H1 (cell line): ENCODE results near the gene TRMT44. TPM values are rescaled to one million over a fixed set of nuclear protein-coding genes. Genes with fewer than 3 reads are reported as not detected.

Experiments
- CTCF ChIA-PET: fragments of 300-600 bp; sonication (Branson Sonifier 250); formaldehyde crosslinking; loops from one replicate; lab custom pipeline; 2021; ENCODE audit not compliant: partially characterized antibody; lab: Charles Lee
- POLR2A ChIA-PET: fragments of 300-600 bp; sonication (Branson Sonifier 250); formaldehyde crosslinking; loops from one replicate; lab custom pipeline; 2021; ENCODE audit warnings: inconsistent platforms; ENCODE audit not compliant: partially characterized antibody; lab: Charles Lee
- DNase-seq, 2 experiments: peaks; one replicate each; pipeline versions ENCODE4 v3.0.0 to v3.0.0-alpha.2; 2010 to 2022; ENCODE audit warnings: low spot score in 2 of 2, low read depth in 1 of 2, mixed read lengths in 1 of 2
- FAIRE-seq: peaks from 2 replicates; lab custom pipeline; 2011; peaks lifted over from hg19 to GRCh38; lab: Jason Lieb, UNC
- H2AFZ ChIP-seq: 2 replicates; pipeline ENCODE4 v1.8.1; 2012; ENCODE audit warnings: low read length, inconsistent platforms
- H2AK5ac ChIP-seq: 2 replicates; pipeline ENCODE4 v1.6.1; 2013; ENCODE audit warnings: low read depth, low read length
- H2BK120ac ChIP-seq: replicated peaks from 2 replicates; pipeline ENCODE3; 2013; ENCODE audit warnings: low read depth, low read length, inconsistent platforms
- H2BK12ac ChIP-seq: 2 replicates; pipeline ENCODE4 v1.6.1; 2013; ENCODE audit warnings: low read depth, low read length
- H2BK15ac ChIP-seq: 2 replicates; pipeline ENCODE4 v1.6.1; 2013; ENCODE audit warnings: low read length
- H2BK20ac ChIP-seq: 2 replicates; pipeline ENCODE4 v1.6.1; 2013; ENCODE audit warnings: low read length
- H2BK5ac ChIP-seq: 2 replicates; pipeline ENCODE4 v1.6.1; 2013; ENCODE audit warnings: low read depth, low read length
- H3K14ac ChIP-seq: 2 replicates; pipeline ENCODE4 v1.6.1; 2013; ENCODE audit warnings: inconsistent platforms; ENCODE audit not compliant: insufficient read length
- H3K18ac ChIP-seq: 2 replicates; pipeline ENCODE4 v1.6.1; 2013; ENCODE audit warnings: low read length; ENCODE audit errors: extremely low read depth
- H3K23ac ChIP-seq: 2 replicates; pipeline ENCODE4 v1.6.1; 2013; ENCODE audit warnings: inconsistent platforms; ENCODE audit not compliant: insufficient read length
- H3K23me2 ChIP-seq: 2 replicates; pipeline ENCODE4 v1.6.1; 2013; ENCODE audit warnings: low read depth, low read length
- H3K27ac ChIP-seq: 2 replicates; pipeline ENCODE4 v1.6.1; 2011; ENCODE audit warnings: low read depth, low read length, inconsistent platforms
- H3K27me3 ChIP-seq, 4 experiments: replicated peaks in 1 of 4; 1 replicate in 1 of 4; 2 replicates in 3 of 4; pipeline versions ENCODE4 v1.6.1 to v1.8.1; 2011 to 2013; ENCODE audit warnings: low read length in 3 of 4, mild to moderate bottlenecking in 3 of 4, inconsistent platforms in 2 of 4, mixed read lengths in 2 of 4, moderate library complexity in 1 of 4; ENCODE audit not compliant: control insufficient read depth in 3 of 4, insufficient read depth in 3 of 4; ENCODE audit errors: extremely low read depth in 1 of 4
- H3K36me3 ChIP-seq, 4 experiments: 2 replicates each; pipeline versions ENCODE4 v1.6.1 to v1.8.1; 2011 to 2013; ENCODE audit warnings: mild to moderate bottlenecking in 4 of 4, low read length in 3 of 4, moderate library complexity in 2 of 4, control low read depth in 1 of 4, inconsistent platforms in 1 of 4; ENCODE audit not compliant: insufficient read depth in 4 of 4, control insufficient read depth in 2 of 4
- H3K4ac ChIP-seq: replicated peaks from 2 replicates; pipeline ENCODE3; 2013; ENCODE audit warnings: low read length, low read depth, mixed read lengths, inconsistent platforms; ENCODE audit not compliant: insufficient read length
- H3K4me1 ChIP-seq, 4 experiments: replicated peaks in 1 of 4; 1 replicate in 1 of 4; 2 replicates in 3 of 4; pipeline versions ENCODE4 v1.6.1 to v1.8.1; 2011 to 2013; ENCODE audit warnings: low read length in 3 of 4, inconsistent platforms in 2 of 4, mixed read lengths in 1 of 4; ENCODE audit not compliant: insufficient read depth in 4 of 4, control insufficient read depth in 3 of 4
- H3K4me2 ChIP-seq, 2 experiments: 2 replicates each; pipeline versions ENCODE4 v1.6.1 to v1.8.1; 2011 to 2013; ENCODE audit warnings: low read depth in 2 of 2, low read length in 2 of 2, control low read depth in 1 of 2, inconsistent platforms in 1 of 2, mild to moderate bottlenecking in 1 of 2; ENCODE audit not compliant: insufficient read depth in 1 of 2
- H3K4me3 ChIP-seq, 4 experiments: fragments of 200-600, 300-600 bp in 1 of 4; sonication (generic), shearing (Covaris generic), sonication (Bioruptor Twin) in 1 of 4; 2 replicates each; pipeline versions ENCODE4 v1.5.1 to v1.8.1; 2011 to 2016; ENCODE audit warnings: low read length in 4 of 4, low read depth in 3 of 4, control low read depth in 2 of 4, inconsistent platforms in 2 of 4, mild to moderate bottlenecking in 2 of 4, mixed read lengths in 1 of 4, moderate library complexity in 1 of 4; ENCODE audit not compliant: insufficient read depth in 2 of 4; ENCODE audit errors: extremely low read depth in 1 of 4
- H3K56ac ChIP-seq: replicated peaks from 2 replicates; pipeline ENCODE3; 2013; ENCODE audit warnings: low read depth, mild to moderate bottlenecking, mixed read lengths, low read length, inconsistent platforms; ENCODE audit not compliant: insufficient read length
- H3K79me1 ChIP-seq: 2 replicates; pipeline ENCODE4 v1.6.1; 2013; ENCODE audit warnings: low read depth, low read length, control low read depth
- H3K79me2 ChIP-seq, 2 experiments: 2 replicates each; pipeline versions ENCODE4 v1.6.1 to v1.8.1; 2012 to 2013; ENCODE audit warnings: low read length in 2 of 2, mild to moderate bottlenecking in 2 of 2, inconsistent platforms in 1 of 2; ENCODE audit not compliant: insufficient read depth in 2 of 2, control insufficient read depth in 1 of 2
- H3K9ac ChIP-seq, 4 experiments: replicated peaks in 1 of 4; 1 replicate in 1 of 4; 2 replicates in 3 of 4; pipeline versions ENCODE4 v1.6.1 to v1.8.1; 2011 to 2013; ENCODE audit warnings: low read depth in 3 of 4, low read length in 3 of 4, control low read depth in 2 of 4, mild to moderate bottlenecking in 2 of 4, moderate library complexity in 2 of 4, inconsistent platforms in 1 of 4; ENCODE audit errors: extremely low read depth in 1 of 4
- H3K9me3 ChIP-seq, 2 experiments: 2 replicates each; pipeline versions ENCODE4 v1.6.1 to v1.8.1; 2012 to 2013; ENCODE audit warnings: mild to moderate bottlenecking in 2 of 2, moderate library complexity in 2 of 2, control low read depth in 1 of 2, inconsistent platforms in 1 of 2, low read depth in 1 of 2, low read length in 1 of 2, mixed read lengths in 1 of 2; ENCODE audit not compliant: insufficient read depth in 2 of 2
- H4K20me1 ChIP-seq, 2 experiments: replicated peaks in 1 of 2; 2 replicates each; pipeline versions ENCODE3 to v1.8.1; 2011 to 2013; ENCODE audit warnings: inconsistent platforms in 2 of 2, low read length in 2 of 2, mild to moderate bottlenecking in 1 of 2; ENCODE audit not compliant: insufficient read depth in 2 of 2, control insufficient read depth in 1 of 2
- H4K5ac ChIP-seq: 2 replicates; pipeline ENCODE4 v1.6.1; 2013; ENCODE audit warnings: low read length, low read depth, mixed read lengths, inconsistent platforms; ENCODE audit not compliant: insufficient read length
- H4K8ac ChIP-seq: 2 replicates; pipeline ENCODE4 v1.8.0; 2013; ENCODE audit warnings: mild to moderate bottlenecking, moderate library complexity, low read length, inconsistent platforms; ENCODE audit not compliant: insufficient read depth; ENCODE audit errors: extremely low read depth
- H4K91ac ChIP-seq: replicated peaks from 2 replicates; pipeline ENCODE3; 2013; ENCODE audit warnings: low read length, mixed read lengths, inconsistent platforms; ENCODE audit not compliant: insufficient read length
- ASH2L ChIP-seq: fragments of 200-600, 300-600 bp; sonication (generic); IDR thresholded peaks from one replicate; pipeline ENCODE4 v1.7.1; 2017; ENCODE audit warnings: low read length
- CHD1 ChIP-seq: IDR thresholded peaks from 2 replicates; pipeline ENCODE4 v1.6.1; 2012; ENCODE audit warnings: low read depth, low read length, improper control_type of control experiment
- GTF2F1 ChIP-seq: IDR thresholded peaks from 2 replicates; pipeline ENCODE4 v1.6.1; 2012; ENCODE audit warnings: low read depth, low read length, improper control_type of control experiment, borderline replicate concordance
- KDM4A ChIP-seq: IDR thresholded peaks from one replicate; pipeline ENCODE4 v1.7.1; 2012; ENCODE audit warnings: low read depth, mild to moderate bottlenecking, moderate library complexity, low read length, inconsistent platforms; ENCODE audit not compliant: severe bottlenecking
- NANOG ChIP-seq: IDR thresholded peaks from 2 replicates; pipeline ENCODE4 v1.6.1; 2011; ENCODE audit warnings: low read length, low read depth, mild to moderate bottlenecking, inconsistent platforms; ENCODE audit not compliant: insufficient read depth, poor library complexity, severe bottlenecking
- POU5F1 ChIP-seq: IDR thresholded peaks from 2 replicates; pipeline ENCODE4 v1.6.1; 2011; ENCODE audit warnings: low read depth, mild to moderate bottlenecking, low read length, moderate library complexity
- RNF2 ChIP-seq: fragments of 200-900, 300-1000 bp; sonication (generic); IDR thresholded peaks from 2 replicates; pipeline ENCODE4 v1.7.1; 2016; ENCODE audit warnings: borderline replicate concordance, low read depth, mild to moderate bottlenecking, antibody characterized with exemption, low read length; ENCODE audit not compliant: poor library complexity, severe bottlenecking; ENCODE audit errors: missing control alignments
- RXRA ChIP-seq: IDR thresholded peaks from 2 replicates; pipeline ENCODE4 v1.6.1; 2011; ENCODE audit warnings: low read depth, mild to moderate bottlenecking, low read length, moderate library complexity; ENCODE audit not compliant: insufficient read depth
- SAP30 ChIP-seq: fragments of 300-600 bp; sonication (generic); IDR thresholded peaks from 2 replicates; pipeline ENCODE4 v1.7.1; 2012; ENCODE audit warnings: low read length, moderate library complexity, mild to moderate bottlenecking, inconsistent platforms; ENCODE audit not compliant: insufficient read depth, insufficient replicate concordance
- TBP ChIP-seq: IDR thresholded peaks from 2 replicates; pipeline ENCODE4 v1.6.1; 2011; ENCODE audit warnings: low read depth, low read length, improper control_type of control experiment
- TEAD4 ChIP-seq: IDR thresholded peaks from 2 replicates; pipeline ENCODE4 v1.6.1; 2012; ENCODE audit warnings: low read depth, low read length, inconsistent platforms, mixed read lengths
- WGBS, 2 experiments: shearing (Covaris generic) in 1 of 2; methylation state at CpG; one replicate each; pipeline versions ENCODE4 v1.1.6 to v1.1.7; 2013 to 2015; ENCODE audit warnings: low lambda C conversion rate in 2 of 2, mixed read lengths in 2 of 2, inconsistent platforms in 1 of 2, low coverage in 1 of 2, missing lambda C conversion rate in 1 of 2; ENCODE audit not compliant: insufficient replicate concordance in 2 of 2, insufficient coverage in 1 of 2, insufficient read length in 1 of 2; ENCODE audit errors: extremely low coverage in 1 of 2, missing lambda C conversion rate in 1 of 2; 5-methylcytosine and 5-hydroxymethylcytosine counted together
- polyA plus RNA-seq, 7 experiments: library from polyadenylated mRNA; depleted of rRNA in 3 of 7; stranded (reverse) in 5 of 7; unstranded in 2 of 7; fragments of >200 nt in 5 of 7; fragments of 200-250 nt in 2 of 7; gene quantifications; 1 replicate in 5 of 7; 2 replicates in 1 of 7; 4 replicates in 1 of 7; pipeline versions ENCODE4 v1.2.1 to v1.2.3, GENCODE V29; 2011 to 2013; ENCODE audit warnings: missing spikeins in 2 of 7, mixed read lengths in 2 of 7
- total RNA-seq: library from RNA; stranded (reverse); fragmentation: NEBNext Ultra II Directional; extraction: Animal tissue kit (Norgen Biotek cat#: 25700); gene quantifications from 2 replicates; pipeline ENCODE4 v1.2.1, GENCODE V29; 2021

The TRMT44 gene
- total and polyA plus RNA-seq, 2 of the 8 experiments (the other 6 are each of a cell fraction or from before 2014, with no cell fraction given) = 8.6 to 23.9 TPM

- no peak overlapping the region for H3K27ac ChIP-seq
- no peak overlapping the region for H2BK12ac ChIP-seq
- ChIA-PET POLR2A (interaction anchor here (1.0 kb wide), 1 partner anchor 37 kb away, joined by 3 read pairs; no protein-coding TSS in a partner anchor), CTCF (interaction anchor here (0.9 to 1.6 kb wide), 9 partner anchors 13 to 178 kb away, joined by 3 to 4 read pairs (median 3); no protein-coding TSS in a partner anchor)
- peaks cover 4 to 7% of the 10 kb centered on the region in 2 experiments; a peak in 3 of 4 replicates for H3K9me3 ChIP-seq
- H3K9ac ChIP-seq = no peak overlapping the region
- H2AK5ac ChIP-seq = no peak overlapping the region
- TF ChIP-seq CHD1 = no peak
- TF ChIP-seq TBP = no peak
- TF ChIP-seq RNF2 = no peak
- TF ChIP-seq POU5F1 = no peak
- TF ChIP-seq NANOG = no peak
- no peak for TF ChIP-seq ASH2L
- TF ChIP-seq GTF2F1 = no peak
- TF ChIP-seq TEAD4 = no peak
- TF ChIP-seq KDM4A = no peak
- TF ChIP-seq SAP30 = no peak
- TF ChIP-seq RXRA = no peak
- WGBS, 2 experiments = 86% methylated on average over 1 of the region's 3 CpGs; no CpG with 5 or more reads in 1 of the 2 experiments
- no peak for DNase-seq
- no peaks in the 10 kb centered on the region for H3K27me3 ChIP-seq
- H3K4me3 ChIP-seq = no peak overlapping the region
- no peak overlapping the region for H3K23ac ChIP-seq
- no peak overlapping the region for H2AFZ ChIP-seq
- H4K20me1 ChIP-seq = no peaks in the 10 kb centered on the region
- no peak overlapping the region for H3K18ac ChIP-seq
- FAIRE-seq = no peak
- H4K5ac ChIP-seq = no peak overlapping the region
- H3K79me2 ChIP-seq = no peaks in the 10 kb centered on the region
- H4K91ac ChIP-seq = no peak overlapping the region
- H3K23me2 ChIP-seq = no peaks in the 10 kb centered on the region
- H3K4me2 ChIP-seq = no peak overlapping the region
- no peak overlapping the region for H2BK5ac ChIP-seq
- no peaks in the 10 kb centered on the region for H3K79me1 ChIP-seq
- no peak overlapping the region for H2BK15ac ChIP-seq
- H2BK120ac ChIP-seq = no peak overlapping the region
- no peak overlapping the region for H3K14ac ChIP-seq
- no peak overlapping the region for H2BK20ac ChIP-seq
- no peak overlapping the region for H3K56ac ChIP-seq
- no peak overlapping the region for H3K4ac ChIP-seq
- H3K36me3 ChIP-seq = no peaks in the 10 kb centered on the region
- no peak overlapping the region for H4K8ac ChIP-seq
- H3K4me1 ChIP-seq = peaks cover 0 to 13% (median 3%) of the 10 kb centered on the region in 4 experiments; a peak in 5 of 7 replicates
Measured at GRCh38 chr4:8497762-8498161, 57.2 kb downstream of the TRMT44 start.
